NCI-H748 treated with DMSO at 0.1 percent for 48 hours (cell line): Measurements from ENCODE around the gene DAPK2.

ENCODE experiments used
- DNase-seq: peaks from one replicate; lab custom pipeline; 2025; lab: John Stamatoyannopoulos, UW

DAPK2 gene

GRCh38 chr15:63864186-63864585, 182.1 kb downstream of the DAPK2 start:
- DNase-seq, result no peak

GRCh38 chr15:63861946-63862517, 184.3 kb downstream of the DAPK2 start:
- DNase-seq, result no peak

- DNase-seq, result no peak
Observed at GRCh38 chr15:63860555-63860954, 185.7 kb downstream of the DAPK2 start.

- no peak for DNase-seq
Observed at GRCh38 chr15:63860155-63860554, 186.1 kb downstream of the DAPK2 start.

- no peak for DNase-seq
Observed at GRCh38 chr15:63858881-63859280, 187.4 kb downstream of the DAPK2 start.

GRCh38 chr15:63858448-63858847, 187.8 kb downstream of the DAPK2 start:
- no peak for DNase-seq

GRCh38 chr15:63857461-63857856, 188.8 kb downstream of the DAPK2 start:
- no peak for DNase-seq
